Measurements from ENCODE around the gene ATP2C1. TPM values are rescaled to one million over a fixed set of nuclear protein-coding genes. Genes with fewer than 3 reads are reported as not detected.

The ATP2C1 gene, protein sequence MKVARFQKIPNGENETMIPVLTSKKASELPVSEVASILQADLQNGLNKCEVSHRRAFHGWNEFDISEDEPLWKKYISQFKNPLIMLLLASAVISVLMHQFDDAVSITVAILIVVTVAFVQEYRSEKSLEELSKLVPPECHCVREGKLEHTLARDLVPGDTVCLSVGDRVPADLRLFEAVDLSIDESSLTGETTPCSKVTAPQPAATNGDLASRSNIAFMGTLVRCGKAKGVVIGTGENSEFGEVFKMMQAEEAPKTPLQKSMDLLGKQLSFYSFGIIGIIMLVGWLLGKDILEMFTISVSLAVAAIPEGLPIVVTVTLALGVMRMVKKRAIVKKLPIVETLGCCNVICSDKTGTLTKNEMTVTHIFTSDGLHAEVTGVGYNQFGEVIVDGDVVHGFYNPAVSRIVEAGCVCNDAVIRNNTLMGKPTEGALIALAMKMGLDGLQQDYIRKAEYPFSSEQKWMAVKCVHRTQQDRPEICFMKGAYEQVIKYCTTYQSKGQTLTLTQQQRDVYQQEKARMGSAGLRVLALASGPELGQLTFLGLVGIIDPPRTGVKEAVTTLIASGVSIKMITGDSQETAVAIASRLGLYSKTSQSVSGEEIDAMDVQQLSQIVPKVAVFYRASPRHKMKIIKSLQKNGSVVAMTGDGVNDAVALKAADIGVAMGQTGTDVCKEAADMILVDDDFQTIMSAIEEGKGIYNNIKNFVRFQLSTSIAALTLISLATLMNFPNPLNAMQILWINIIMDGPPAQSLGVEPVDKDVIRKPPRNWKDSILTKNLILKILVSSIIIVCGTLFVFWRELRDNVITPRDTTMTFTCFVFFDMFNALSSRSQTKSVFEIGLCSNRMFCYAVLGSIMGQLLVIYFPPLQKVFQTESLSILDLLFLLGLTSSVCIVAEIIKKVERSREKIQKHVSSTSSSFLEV
- 84.8 TPM for polyA plus RNA-seq (2012; ENCODE audit: insufficient read depth, insufficient read length, low read depth)

DNA sequence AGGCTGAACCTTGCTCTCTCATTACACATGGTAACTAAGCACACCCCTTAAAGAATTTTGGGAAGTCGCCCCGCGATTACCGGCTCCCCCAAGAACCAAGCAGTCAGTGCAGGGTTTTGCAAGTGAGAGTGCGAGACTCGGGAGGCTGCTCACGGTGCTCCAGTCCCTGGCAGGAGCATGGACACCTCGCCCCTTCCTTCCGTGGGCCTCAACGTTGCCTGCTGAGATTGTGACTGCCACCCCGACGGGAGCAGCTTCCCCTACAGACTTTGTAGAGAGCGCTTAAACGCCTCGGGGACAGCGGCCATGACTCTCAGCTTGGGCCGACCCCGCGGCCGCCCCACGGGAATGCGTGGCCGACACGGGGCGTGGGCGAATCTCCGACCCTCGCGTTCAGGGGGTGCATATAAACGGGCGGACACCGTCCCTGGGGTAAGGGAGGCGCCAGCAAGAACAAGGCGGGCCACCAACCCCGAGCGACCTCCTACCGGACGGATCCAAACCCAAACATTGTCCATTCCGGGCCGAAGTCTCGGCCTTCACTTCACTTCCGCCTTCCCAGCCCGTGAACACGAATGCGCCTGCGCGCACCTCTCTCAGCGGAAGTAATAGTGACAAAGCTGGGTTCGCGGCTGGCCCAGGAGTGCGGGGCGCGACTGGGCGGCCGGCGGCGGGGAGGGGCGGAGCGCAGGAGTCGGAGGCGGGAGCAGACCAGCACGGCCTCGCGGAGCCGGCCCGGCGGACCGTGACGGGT, at the start of gene ATP2C1:
ATP2C1 (plus strand) TSS at position 709 of the 754 bp plus-strand sequence. CDS start 686 bp downstream, outside the sequence.
- Histone ChIP-seq H3K36me3 (no peaks in the 10 kb centered on the region), H3K4me3 (ENCODE audit: low read depth, low read length) (peak within 1 kb of the TSS; percentile 86), H3K4me1 (peaks cover 9% of the 10 kb centered on the region), H3K27me3 (no peaks in the 10 kb centered on the region), H3K9me3 (no peaks in the 10 kb centered on the region)
- TF ChIP-seq CTCF (IDR thresholded peaks at IDR 0.05; ENCODE audit: low read depth, low read length) = no peak
- peak; percentile 99 for DNase-seq

GRCh38 chr3:130844462-130844861, 49.4 kb upstream of the ATP2C1 start:
- Histone ChIP-seq H3K27me3 (no peaks in the 10 kb centered on the region), H3K4me3 (ENCODE audit: low read depth, low read length) (no peak overlapping the region), H3K9me3 (no peaks in the 10 kb centered on the region), H3K4me1 (peaks cover 12% of the 10 kb centered on the region), H3K36me3 (no peaks in the 10 kb centered on the region)
- DNase-seq = no peak
- TF ChIP-seq CTCF (IDR thresholded peaks at IDR 0.05; ENCODE audit: low read depth, low read length) = no peak

DNA sequence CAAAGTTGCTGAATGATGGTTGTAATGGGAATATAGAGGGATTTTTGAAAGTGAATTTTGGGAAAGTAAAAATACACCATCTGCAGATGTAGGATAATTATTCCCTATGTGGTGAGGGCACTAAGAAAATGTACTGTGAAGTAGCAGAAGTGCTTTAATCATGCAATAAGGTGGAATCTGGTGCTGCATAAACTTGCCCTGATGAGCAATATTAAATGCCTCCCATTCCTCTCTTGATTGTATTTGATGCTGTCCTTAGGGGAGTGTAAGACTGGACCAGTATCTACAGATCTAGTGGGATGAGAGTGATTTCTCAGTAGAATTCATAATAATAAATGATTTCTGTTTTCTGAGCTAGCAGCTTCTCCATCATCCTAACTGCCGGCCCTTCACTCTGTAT, 47.7 kb upstream of the ATP2C1 start:
- Histone ChIP-seq H3K9me3 (no peaks in the 10 kb centered on the region), H3K27me3 (no peaks in the 10 kb centered on the region), H3K4me3 (ENCODE audit: low read depth, low read length) (no peak overlapping the region), H3K4me1 (peaks cover 22% of the 10 kb centered on the region), H3K36me3 (no peaks in the 10 kb centered on the region)
- no peak for TF ChIP-seq CTCF (IDR thresholded peaks at IDR 0.05; ENCODE audit: low read depth, low read length)
- DNase-seq = no peak

GRCh38 chr3:130849091-130849552, 44.8 kb upstream of the ATP2C1 start:
- Histone ChIP-seq H3K4me1 (peaks cover 37% of the 10 kb centered on the region), H3K9me3 (no peaks in the 10 kb centered on the region), H3K27me3 (no peaks in the 10 kb centered on the region), H3K4me3 (ENCODE audit: low read depth, low read length) (no peak overlapping the region), H3K36me3 (no peaks in the 10 kb centered on the region)
- TF ChIP-seq CTCF (IDR thresholded peaks at IDR 0.05; ENCODE audit: low read depth, low read length) = no peak
- peak; percentile 65 for DNase-seq

GRCh38 chr3:130850044-130850797, 43.7 kb upstream of the ATP2C1 start:
- DNase-seq = peak; percentile 55
- Histone ChIP-seq H3K27me3 (no peaks in the 10 kb centered on the region), H3K36me3 (no peaks in the 10 kb centered on the region), H3K4me1 (peaks cover 37% of the 10 kb centered on the region), H3K9me3 (no peaks in the 10 kb centered on the region), H3K4me3 (ENCODE audit: low read depth, low read length) (peak overlapping the region; percentile 56)
- TF ChIP-seq CTCF (IDR thresholded peaks at IDR 0.05; ENCODE audit: low read depth, low read length) = no peak

All from BE2C (cell line).